GM21390 (cell line): ENCODE data around the gene HOXA13.

ENCODE experiments used
- ATAC-seq: cut with Tn5 transposase; IDR thresholded peaks from one replicate; pipeline ENCODE4 v1.9.1; 2021; ENCODE audit not compliant: unreplicated experiment

Gene HOXA13

GRCh38 chr7:27193335-27194001 is 6.4 kb downstream of the HOXA13 start:
- no peak for ATAC-seq

- ATAC-seq: no peak
Observed at GRCh38 chr7:27192546-27193334, 7.2 kb downstream of the HOXA13 start.

GRCh38 chr7:27191833-27192545 is 7.9 kb downstream of the HOXA13 start:
- ATAC-seq: no peak

- no peak for ATAC-seq
Observed at GRCh38 chr7:27191161-27191731, 8.6 kb downstream of the HOXA13 start.

GRCh38 chr7:27189997-27190748 is 9.7 kb downstream of the HOXA13 start:
- no peak for ATAC-seq

- no peak for ATAC-seq
Observed at GRCh38 chr7:27189295-27189996, 10.4 kb downstream of the HOXA13 start.

DNA sequence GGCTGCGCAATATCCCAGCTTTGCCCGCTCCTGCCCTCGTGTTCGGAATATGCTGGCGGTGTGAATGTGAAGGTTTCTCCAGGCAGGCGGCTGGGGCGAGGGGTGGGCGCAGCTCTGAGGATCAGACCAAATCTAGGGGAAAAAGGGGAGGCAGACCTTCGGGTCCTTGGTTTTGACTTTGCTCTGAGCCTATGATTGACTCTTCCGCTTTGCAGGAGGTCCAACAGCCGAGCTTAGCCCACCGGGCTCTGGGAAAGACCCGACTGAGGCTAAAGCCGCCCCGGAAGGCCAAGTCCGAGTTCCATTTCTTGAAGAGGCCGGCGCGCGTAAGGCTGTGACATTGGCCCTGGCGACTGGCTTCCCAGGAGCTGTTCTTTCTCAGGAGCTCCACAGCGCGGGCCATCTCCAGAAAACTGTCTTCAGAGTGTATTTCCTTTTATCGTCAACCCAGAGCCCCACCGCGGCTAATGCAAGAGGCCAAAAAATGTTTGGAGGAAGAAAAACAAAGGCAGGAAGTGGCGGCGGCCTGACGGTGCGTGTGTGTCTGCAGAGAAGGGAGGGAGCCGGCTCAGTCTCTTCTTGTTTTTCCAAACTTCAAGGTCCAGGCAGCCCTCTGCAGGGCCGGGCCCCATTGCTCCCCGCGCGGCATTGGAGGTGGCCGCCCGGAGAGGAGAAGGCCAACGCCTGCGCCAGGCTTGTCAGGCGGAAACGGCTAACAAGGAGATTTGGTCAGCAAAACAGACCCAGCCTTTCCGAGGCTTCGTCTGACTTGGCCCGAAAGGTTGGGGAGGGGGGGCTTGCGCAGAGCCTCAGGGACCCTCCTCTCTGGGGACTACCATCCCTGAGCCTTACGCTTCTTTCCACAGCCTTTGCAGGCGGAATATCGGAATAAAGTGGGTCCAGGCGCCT is 11.3 kb downstream of the HOXA13 start:
- ATAC-seq: no peak

DNA sequence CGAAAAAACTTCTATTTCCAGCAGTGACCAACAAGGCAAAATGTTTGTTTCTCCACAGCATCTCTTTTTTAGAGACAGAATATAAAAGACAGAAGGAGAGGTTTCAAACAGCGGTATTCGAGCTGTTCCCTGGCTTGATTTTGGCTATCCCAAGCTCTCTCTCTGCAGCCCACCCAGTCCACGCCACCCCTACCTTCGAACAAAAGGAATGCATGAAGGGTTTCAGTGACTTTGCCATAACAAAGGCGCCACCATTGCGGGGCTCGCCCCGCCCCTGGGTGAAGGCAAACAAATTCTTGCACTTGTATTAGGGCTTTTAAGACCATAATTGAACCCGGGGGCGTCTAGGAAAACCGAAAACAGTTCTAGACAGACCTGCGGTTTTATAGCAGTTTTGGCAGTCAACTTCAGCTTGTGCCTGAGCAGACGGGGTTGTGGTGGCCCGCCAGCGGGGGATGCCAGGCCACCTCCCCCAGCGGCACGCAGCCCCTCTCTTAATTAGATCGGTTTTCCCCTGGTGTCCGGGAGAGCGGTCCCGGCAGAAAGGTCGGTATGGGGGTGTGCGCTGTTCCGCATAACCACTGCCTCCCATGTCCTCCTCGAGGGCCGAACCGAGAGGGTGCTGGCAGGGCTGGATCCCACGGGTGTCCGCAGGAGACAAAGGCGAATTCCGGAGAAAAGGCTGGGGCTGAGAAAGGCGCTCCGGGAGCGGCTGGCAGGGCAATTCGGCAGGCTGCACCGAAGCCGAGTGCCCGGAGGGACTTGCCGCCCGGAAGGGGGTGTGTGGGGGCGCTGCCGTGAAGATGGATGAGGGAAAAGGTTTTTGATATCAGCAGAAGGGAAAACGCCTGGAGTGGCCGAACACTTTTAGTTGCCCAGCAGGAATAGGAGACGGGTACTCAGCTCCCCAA is 12.2 kb downstream of the HOXA13 start:
- no peak for ATAC-seq

DNA sequence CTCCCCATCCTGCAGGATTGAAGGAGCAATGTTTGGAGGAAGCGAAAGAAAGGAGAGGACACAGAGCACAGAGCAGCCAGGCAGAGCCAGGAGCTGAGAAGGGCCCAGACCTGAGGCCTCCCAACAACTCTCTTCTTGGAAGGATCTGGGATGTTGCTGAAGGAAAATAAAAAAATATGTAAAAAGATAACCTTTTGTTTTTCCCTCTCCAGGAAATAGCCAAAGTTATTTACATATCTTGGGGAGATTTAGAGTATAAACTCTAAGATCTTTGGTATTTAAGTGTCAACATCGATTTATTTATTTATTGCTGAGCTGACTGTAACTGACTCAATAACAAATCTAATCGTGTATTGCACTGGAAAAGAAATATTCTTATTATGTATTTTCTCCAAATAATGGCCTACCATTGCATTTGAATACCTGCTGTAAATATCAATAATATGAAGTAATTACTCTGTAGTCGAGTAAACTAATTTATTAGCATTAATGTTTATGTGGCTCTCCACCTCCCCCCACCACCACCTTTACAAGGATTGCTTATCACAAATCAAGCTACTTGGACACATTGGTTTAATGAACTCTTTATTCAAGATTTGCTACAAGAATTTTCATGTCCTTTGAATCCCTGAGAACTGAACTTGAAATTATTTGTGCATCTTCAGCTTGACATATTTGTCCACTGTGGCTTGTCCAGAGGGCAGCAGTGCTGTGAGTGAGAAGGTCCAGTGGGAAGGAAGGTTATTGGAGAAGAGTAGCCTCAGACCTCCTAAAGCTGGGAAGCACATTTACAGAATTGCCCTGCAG is 13.0 kb downstream of the HOXA13 start:
- ATAC-seq: no peak

DNA sequence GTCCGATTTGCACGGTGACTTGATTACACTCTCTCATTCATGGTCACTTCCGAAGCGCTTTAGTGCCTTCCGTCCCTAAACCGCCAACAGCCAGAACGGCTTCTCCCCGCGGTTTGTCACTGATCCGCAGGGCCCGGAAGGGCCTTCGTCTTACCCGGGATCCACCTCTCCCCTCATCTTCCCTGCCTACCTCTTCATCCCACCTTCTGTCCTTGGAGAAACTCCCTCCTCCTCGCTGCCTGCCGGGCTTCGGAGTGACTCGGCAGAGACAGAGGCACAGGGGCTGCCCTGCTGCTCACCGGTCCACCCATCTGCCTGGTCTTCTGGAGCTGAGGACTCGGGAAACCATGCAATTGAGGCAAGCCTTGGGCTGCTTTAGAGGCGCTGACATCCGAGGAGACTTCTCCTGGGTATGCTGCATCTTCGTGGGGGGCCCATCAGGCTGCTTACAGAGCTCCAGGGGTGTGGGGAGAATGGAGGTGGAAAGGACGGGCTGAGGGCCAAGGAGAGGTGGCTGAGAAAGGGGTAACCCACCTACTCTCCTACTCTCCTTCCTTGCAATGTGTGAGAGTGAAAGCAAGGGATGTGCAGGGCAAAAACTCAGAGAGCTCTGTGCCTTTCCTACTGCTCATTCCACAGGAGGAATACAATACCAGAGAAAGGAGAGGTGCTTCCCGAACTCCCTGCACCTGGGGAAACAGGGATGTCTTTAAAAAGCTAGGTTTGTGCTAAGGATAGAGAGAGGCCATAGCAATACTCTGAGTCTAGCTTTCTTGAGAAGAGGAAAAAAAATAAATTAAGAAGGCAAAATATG is 13.8 kb downstream of the HOXA13 start:
- no peak for ATAC-seq

- ATAC-seq: no peak
Observed at GRCh38 chr7:27185013-27185853, 14.7 kb downstream of the HOXA13 start, which contains the start of gene HOXA11. HOXA11 (minus strand) TSS chr7:27185232; CDS start chr7:27185144, 88 bp downstream.

DNA sequence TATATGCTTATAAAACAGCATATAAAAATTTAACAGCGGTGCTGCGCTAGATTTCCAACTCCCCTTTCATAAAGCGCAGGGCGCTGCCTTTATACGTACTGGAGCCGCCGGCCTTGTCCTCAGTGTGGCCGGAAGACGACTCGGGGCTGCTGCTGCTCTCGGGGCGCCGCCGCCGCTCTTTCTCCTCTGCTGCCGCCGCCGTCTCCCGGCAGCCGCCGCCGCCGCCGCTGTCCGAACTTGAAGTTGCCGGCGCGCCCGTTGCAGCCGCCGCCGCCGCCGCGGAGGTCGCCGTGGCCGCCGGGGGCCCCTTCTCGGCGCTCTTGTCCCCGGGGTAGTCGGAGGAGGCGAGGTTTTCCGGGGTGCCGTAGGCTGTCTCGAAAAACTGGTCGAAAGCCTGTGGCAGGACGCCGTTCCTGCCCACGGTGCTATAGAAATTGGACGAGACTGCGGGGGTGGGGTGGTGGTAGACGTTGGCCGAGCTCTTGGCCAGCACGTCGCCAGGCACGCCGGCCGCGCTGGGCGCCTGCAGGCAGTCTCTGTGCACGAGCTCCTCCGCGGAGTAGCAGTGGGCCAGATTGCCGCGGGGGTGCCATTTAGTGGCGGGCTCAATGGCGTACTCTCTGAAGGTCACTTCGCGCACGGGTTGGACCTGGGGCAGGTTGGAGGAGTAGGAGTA is 15.4 kb downstream of the HOXA13 start:
- no peak for ATAC-seq

DNA sequence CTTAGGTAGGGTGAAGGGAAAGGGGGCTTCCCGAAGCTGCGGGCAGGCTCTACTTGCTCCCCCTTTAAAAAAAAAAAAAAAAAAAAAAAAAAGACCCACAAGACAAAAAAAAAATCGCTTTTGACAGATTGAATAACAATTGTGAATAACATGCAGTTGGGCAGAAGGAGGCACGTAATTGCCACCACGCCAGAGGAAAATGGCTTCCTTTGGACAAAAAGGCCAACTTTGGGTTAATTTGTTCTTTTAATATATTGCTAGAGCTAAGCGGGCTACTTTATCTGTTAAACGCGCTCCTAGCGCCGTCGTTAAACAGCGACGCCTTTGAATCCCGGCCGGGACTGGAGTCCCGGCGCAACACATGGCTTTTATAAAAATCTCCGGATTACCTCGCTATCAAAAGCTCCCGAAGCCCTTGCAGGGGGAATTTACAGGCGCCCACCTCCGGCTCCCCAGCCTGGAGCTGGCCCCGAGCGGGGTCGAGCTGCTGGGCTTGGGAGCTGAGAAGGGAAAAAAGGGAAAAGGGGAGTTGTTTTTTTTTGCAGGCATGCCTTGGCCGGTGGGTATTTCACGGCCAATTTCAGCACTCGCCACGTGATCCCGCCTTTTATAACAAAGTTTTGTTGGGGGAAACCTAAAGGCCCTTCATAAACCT is 16.1 kb downstream of the HOXA13 start:
- no peak for ATAC-seq

- ATAC-seq: no peak
Observed at GRCh38 chr7:27182861-27183681, 16.8 kb downstream of the HOXA13 start.
